ENCODE measurements around the gene EBPL.
A peak's percentile ranks its signal among the peaks of the same experiment; 100 is the strongest.
"Not testable (repeated sequence)": the region's sequence is repeated elsewhere in the genome, so short reads cannot be mapped to it uniquely, and the experiment has no call there.

EBPL gene

GRCh38 chr13:49635599-49636433 lies 55.5 kb downstream of the EBPL start:
- peak in 1 of 2 donors; percentile 8 for DNase-seq (ENCODE audit: low read depth in 2 of 2, low spot score in 1 of 2)

DNA sequence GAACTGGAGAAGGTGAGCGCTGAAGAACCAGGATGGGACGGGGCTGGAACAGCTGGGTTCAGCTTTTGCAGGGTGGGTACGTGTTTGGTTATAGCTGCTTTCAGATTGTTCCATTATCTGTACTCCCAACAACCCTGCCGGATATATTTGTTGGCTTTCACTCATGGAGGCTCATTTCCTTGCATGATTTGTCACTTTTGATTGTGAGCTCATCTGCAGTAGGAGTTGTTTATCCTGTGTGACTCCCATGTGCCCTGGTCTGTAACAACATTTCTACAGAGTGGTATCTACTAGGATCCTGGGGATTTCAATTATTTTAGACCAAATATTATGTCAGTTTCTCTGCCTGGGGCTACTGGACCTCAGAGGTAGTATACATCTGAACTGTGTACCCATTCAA lies 57.6 kb downstream of the EBPL start:
- no peak for DNase-seq (ENCODE audit: low read depth in 2 of 2, low spot score in 1 of 2)

DNA sequence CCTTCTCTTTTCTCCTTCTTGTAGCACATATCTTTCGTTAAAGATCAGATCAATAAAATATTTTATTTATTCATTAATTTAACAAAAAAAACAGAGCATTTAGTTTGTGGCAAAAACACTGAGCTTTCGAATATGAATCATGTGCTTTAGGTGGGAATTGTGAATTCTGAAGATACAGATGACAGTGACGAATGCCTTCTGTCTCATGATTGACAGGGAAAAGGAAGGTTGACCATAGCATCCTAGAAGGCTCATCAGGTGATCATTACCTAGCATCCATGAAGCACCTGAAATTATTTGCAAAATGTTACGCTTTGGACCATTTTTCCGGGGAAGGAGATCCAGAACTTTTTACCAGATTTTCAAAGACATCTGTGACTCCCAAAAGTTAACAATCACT lies 59.1 kb downstream of the EBPL start:
- DNase-seq (ENCODE audit: low read depth in 2 of 2, low spot score in 1 of 2) = no peak

DNA sequence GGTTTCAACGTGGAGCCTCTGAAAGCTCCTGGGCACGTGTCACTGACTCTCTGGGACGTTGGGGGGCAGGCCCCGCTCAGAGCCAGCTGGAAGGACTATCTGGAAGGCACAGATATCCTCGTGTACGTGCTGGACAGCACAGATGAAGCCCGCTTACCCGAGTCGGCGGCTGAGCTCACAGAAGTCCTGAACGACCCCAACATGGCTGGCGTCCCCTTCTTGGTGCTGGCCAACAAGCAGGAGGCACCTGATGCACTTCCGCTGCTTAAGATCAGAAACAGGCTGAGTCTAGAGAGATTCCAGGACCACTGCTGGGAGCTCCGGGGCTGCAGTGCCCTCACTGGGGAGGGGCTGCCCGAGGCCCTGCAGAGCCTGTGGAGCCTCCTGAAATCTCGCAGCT lies 60.7 kb downstream of the EBPL start:
- DNase-seq (ENCODE audit: low read depth in 2 of 2, low spot score in 1 of 2) = no peak

DNA sequence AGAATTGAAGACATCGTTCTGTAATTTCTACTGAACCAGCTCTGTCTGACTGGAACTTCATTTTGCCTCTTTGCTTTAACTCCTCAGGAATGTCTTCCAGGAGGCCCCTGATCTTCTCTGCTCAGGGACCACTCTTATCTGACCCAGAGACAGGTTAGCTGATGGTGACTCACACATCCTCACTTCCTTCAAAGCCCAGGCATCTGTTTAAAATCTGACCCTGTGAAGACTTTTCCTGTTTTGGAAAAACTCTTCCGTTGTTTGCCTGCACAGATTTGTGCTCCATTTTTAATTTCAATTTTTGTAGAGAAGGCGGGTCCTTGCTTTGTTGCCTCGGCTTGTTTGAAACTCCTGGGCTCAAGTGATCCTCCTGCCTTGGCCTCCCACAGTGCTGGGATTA lies 61.3 kb downstream of the EBPL start:
- no peak for DNase-seq (ENCODE audit: low read depth in 2 of 2, low spot score in 1 of 2)

DNA sequence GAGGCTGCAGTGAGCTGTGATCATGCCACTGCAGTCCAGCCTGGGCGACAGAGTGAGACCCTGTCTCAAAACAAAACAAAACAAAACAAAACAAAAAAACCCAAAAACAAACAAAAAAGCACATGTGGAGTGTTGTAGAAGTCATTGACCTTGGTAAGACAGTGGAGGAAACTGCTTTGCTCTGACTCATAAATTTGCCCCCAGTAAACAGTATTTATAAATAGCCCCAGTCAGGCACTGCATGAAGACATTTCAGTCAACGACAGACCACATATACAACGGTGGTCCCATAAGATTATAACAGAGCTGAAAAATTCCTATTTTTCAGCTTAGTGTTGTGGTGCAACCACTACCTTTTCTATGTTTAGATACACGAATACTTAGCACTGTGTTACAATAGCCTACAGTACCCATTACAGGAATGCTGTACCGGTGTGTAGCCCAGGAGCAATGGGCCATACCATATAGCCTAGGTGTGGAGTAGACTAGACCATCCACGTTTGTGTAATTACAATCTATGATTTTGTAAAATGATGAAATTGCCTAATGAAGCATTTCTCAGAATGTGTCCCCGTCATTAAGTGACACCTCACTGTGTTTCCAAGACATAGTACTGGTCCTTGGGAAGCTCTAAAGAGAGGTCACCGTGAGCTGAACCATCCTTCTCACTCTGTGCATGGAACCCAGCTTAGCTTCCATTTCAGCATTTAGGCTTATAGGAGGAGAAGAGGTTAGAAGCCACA lies 61.9 kb downstream of the EBPL start:
- no peak for DNase-seq (ENCODE audit: low read depth in 2 of 2, low spot score in 1 of 2)

DNA sequence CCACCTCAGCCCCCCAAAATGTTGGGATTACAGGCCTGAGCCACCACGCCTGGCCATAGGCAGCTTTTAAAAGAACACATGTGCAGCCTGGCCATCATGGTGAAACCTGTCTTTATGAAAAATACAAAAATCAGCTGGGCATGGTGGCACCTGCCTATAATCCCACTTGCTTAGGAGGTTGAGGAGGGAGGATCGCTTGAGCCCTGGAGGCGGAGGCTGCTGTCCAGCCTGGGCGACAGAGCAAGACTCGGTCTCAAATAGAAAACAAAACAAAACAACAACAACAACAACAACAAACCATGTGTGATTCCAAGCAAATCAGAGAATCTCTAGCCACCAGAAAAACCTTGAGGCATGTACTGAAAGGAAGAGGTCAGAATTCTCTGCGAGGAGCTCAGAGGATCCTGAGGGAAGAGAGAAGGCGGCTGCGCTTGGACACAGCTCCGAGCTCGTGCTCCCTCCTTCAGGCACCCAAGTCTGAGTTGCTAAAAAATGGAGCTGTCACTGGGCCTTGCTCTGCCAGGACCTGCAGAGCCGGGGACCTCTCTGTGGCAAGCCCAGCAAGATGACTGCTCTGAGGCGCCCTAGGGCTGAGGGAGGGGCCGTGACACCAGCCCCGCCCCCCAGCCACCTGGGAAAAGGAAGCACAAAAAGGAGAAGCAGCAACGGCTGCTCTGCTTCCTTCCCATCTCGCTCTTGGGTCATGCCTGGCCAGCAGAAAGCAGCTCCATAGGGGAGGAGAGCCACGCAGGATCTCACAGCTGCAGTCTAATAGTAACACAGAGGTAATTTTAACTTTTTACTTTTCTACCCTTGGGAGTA lies 63.2 kb downstream of the EBPL start, which contains the start of gene ARL11:
Gene ARL11, plus strand, starts transcription at position 677 of the 822 bp plus-strand sequence. CDS start 1,941 bp downstream, outside the sequence.
- DNase-seq (ENCODE audit: low read depth in 2 of 2, low spot score in 1 of 2) = no peak

GRCh38 chr13:49625392-49626079 lies 65.8 kb downstream of the EBPL start:
- DNase-seq (ENCODE audit: low read depth in 2 of 2, low spot score in 1 of 2) = no peak

DNA sequence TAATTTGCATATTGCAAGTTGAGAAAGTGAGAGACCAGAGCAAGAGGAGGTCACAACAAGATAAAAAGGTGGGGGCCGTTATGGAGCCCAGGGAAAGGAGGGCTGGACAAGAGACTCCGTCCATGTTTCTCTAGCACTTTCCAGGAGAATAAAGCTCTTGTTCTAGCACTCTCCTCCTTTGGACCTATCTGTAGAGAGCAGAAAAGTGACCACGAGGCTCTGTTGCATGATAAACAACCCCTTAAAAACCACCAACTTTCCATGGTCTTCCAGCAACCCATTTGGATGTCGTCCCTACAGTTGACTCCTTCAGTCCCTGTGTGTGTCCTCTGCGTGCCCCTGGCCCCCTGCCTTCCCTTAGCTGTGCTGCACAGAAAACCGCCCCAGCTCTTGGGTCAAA lies 67.1 kb downstream of the EBPL start:
- DNase-seq (ENCODE audit: low read depth in 2 of 2, low spot score in 1 of 2) = no peak

GRCh38 chr13:49622174-49622946 lies 68.9 kb downstream of the EBPL start:
- DNase-seq (ENCODE audit: low read depth in 2 of 2, low spot score in 1 of 2) = no peak

DNA sequence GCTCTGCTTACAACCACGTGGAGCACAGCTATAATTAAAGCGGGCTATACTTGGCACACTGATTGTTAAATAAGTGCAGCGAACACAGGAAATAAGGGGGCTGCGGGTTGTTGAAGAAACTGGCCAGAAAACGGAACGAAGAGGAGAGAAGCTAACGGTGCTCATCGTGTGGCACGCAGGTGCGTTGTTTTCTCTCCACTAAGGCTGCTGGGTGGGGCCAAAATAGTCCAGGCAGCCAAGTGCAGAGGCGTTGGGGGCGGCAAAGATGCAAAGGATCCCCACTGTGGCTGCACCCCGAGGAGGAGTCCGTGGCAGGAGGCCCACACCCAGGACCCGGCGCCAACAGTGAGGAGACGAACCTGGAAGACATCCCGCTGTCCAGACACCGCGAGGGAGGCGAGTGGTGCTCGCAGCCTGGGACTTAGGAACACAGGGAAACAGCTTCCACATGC lies 71.1 kb downstream of the EBPL start:
- DNase-seq (ENCODE audit: low read depth in 2 of 2, low spot score in 1 of 2) = no peak

- DNase-seq (ENCODE audit: low read depth in 2 of 2, low spot score in 1 of 2) = no peak
Measured at GRCh38 chr13:49616676-49617065, 74.6 kb downstream of the EBPL start.

GRCh38 chr13:49615836-49616675 lies 75.2 kb downstream of the EBPL start:
- no peak for DNase-seq (ENCODE audit: low read depth in 2 of 2, low spot score in 1 of 2)

- not testable (repeated sequence) for DNase-seq (ENCODE audit: low read depth in 2 of 2, low spot score in 1 of 2)
Measured at GRCh38 chr13:49612042-49612441, 79.2 kb downstream of the EBPL start.

Data from stimulated activated CD8-positive, alpha-beta memory T cell treated with anti-CD3 and anti-CD28 coated beads, Interleukin-4, amount 100 ng/mL, for 1 hour (primary cell).